GM18867 (cell line): ENCODE results near the gene OR10H3.
"Not testable (repeated sequence)": the region's sequence is repeated elsewhere in the genome, so short reads cannot be mapped to it uniquely, and the experiment has no call there.

Source experiments
- ATAC-seq: cut with Tn5 transposase; IDR thresholded peaks from one replicate; pipeline ENCODE4 v1.9.1; 2021; ENCODE audit warnings: mild to moderate bottlenecking, moderate library complexity; ENCODE audit not compliant: unreplicated experiment

Gene OR10H3

GRCh38 chr19:15776991-15777970 lies 39.5 kb downstream of the OR10H3 start:
- ATAC-seq: no peak

GRCh38 chr19:15779756-15780476 lies 42.1 kb downstream of the OR10H3 start:
- ATAC-seq: no peak

GRCh38 chr19:15780610-15781418 lies 43.0 kb downstream of the OR10H3 start:
- no peak for ATAC-seq

- ATAC-seq: no peak
These were observed 43.9 kb downstream of the OR10H3 start for GRCh38 chr19:15781661-15782060.

- ATAC-seq: no peak
These were observed 44.4 kb downstream of the OR10H3 start for GRCh38 chr19:15782211-15782610.

GRCh38 chr19:15782896-15783295 lies 45.1 kb downstream of the OR10H3 start:
- ATAC-seq: not testable (repeated sequence)

GRCh38 chr19:15787611-15788155 lies 49.9 kb downstream of the OR10H3 start, which contains the start of gene OR10H5:
OR10H5 (plus strand) TSS chr19:15787661; CDS start chr19:15794049, 6,388 bp downstream.
- no peak for ATAC-seq

GRCh38 chr19:15788594-15789270 lies 50.9 kb downstream of the OR10H3 start:
- ATAC-seq: no peak

- ATAC-seq: no peak
These were observed 52.3 kb downstream of the OR10H3 start for GRCh38 chr19:15790096-15790495.
